GM18508 (cell line): ENCODE results near the gene F11R.
"Not testable (repeated sequence)": the region's sequence is repeated elsewhere in the genome, so short reads cannot be mapped to it uniquely, and the experiment has no call there.

Experiments used
- ATAC-seq: cut with Tn5 transposase; IDR thresholded peaks from one replicate; pipeline ENCODE4 v1.9.1; 2021; ENCODE audit warnings: moderate number of reproducible peaks; ENCODE audit not compliant: insufficient read depth, unreplicated experiment

F11R gene

DNA sequence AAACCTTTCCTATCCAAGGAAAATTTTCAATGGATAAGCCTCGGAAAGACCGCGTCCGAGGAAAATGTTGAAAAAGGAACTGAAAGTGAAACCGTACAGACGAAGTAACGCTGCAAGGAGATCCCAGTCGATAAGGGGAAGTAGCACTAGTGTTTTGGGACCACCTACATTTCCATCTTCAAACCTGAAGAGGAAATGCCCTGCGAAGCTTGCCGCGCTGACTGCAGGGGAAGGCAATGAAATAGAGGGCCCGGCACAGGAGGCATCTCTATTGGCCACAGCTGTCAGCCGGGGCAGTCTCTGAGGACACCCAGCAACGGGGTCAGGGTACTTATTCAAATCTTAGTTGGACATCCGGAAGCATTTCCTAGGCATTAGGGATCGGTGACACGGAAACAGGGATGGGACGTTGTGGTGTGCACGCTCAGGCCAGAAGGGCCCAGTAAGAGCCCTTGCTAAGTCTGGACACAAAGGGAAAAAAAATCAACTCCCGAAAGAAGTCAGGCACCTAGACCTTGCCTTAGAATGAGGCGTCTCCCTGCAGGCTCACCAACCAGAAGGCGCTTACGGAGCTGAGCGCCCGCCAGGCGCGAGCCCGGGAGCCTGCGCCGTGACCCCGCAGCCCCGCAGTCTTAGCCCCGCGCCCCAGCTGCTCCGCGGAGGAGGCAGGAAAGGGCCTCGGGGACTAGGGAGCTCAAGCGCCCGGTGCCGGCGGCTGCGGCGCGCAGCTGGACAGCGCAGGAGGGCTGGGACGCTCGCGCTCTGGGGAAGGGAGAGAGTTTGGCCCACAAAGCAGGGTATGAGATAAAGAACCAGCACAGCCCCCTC is 24.2 kb upstream of the F11R start:
- no peak for ATAC-seq

DNA sequence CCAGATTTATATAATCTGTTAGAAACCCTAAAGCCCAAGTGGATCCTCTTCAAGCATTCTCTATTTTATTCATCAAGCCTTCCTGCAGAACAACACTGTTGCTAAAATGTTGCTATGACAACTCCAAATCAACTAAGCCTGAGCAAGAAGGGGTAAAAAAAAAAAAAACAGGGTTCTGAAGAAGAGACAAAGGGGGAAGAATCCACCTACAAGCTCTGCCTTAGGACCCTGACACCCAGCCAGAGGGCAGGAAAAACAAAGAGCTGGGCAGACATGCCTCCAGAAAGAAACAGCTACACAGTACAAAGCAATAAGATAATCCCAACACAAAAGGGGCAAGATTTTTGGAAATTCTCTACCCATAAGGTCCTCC is 23.6 kb upstream of the F11R start:
- ATAC-seq = no peak

DNA sequence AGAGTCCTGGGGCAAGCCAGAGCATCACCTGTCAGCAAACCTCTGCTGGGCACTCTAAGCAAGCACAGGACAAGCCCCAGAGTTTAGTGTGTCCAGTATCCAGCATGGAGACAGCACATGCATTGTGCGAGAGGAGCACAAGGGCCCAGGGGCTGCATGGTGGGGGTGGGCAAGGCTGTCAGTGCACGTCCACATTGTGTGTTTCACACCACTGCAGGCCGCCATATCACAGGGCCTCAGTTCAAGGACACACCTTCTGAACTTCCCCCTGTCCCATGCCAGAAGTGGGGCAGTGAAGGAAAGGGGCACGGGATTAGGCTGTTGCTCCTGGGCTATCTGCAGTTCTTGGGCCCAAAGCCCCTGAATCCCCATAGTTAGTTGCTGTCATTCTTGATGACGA is 18.6 kb upstream of the F11R start:
- ATAC-seq = no peak

DNA sequence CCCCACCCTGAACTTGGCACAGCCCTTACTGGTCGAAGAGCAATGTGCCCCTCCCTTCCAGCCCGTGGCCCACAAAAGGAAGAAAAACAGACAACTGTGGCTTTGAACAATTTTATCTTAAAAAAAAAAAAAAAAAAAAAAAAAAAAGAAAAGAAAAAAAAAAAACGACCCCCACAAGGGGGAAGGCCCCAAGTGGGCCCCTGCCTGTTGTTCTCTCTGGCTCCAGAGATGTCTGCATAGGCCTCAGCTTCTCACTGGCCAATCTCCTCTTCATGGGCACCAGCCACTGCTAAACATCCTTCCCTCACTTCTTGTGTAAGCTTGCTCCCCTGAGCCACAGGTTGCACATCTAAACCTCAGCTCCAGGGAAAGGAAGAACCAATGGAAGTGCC is 18.2 kb upstream of the F11R start:
- ATAC-seq = no peak

DNA sequence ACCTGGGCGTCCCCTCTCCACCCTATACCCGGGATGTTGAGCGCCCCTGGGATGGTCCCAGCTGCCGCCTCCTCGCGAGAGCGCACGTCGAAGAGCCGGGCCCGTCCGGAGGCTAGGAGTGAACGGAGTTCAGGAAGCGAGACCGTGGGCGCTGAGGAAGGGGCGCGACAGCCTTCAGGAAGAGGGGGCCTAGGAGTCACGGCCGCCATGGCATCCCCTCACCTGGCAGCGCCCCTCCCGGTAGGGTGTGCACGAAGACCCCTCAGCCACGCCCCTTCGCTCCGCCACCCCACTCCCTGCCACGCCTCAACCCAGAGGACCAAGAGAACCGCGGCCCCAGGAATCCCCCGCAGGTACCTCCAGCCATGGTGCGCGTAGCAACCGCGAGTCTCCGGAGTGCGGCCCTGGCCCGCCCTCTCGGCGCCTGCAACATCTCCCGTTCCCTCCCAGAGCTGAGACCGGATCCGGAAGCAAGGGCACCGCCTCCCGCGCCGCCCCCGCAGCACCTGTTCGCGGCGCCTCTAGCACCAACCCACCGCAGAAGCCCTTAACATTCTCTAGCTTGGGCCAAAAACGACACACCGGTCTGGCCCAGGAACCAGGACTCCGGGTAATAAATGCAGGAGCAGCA is 17.7 kb upstream of the F11R start, which contains the start of gene TSTD1:
Gene TSTD1 (minus strand): TSS at position 442 of the 631 bp plus-strand sequence. CDS start 75 bp downstream, at position 367.
- ATAC-seq = peak; percentile 57

DNA sequence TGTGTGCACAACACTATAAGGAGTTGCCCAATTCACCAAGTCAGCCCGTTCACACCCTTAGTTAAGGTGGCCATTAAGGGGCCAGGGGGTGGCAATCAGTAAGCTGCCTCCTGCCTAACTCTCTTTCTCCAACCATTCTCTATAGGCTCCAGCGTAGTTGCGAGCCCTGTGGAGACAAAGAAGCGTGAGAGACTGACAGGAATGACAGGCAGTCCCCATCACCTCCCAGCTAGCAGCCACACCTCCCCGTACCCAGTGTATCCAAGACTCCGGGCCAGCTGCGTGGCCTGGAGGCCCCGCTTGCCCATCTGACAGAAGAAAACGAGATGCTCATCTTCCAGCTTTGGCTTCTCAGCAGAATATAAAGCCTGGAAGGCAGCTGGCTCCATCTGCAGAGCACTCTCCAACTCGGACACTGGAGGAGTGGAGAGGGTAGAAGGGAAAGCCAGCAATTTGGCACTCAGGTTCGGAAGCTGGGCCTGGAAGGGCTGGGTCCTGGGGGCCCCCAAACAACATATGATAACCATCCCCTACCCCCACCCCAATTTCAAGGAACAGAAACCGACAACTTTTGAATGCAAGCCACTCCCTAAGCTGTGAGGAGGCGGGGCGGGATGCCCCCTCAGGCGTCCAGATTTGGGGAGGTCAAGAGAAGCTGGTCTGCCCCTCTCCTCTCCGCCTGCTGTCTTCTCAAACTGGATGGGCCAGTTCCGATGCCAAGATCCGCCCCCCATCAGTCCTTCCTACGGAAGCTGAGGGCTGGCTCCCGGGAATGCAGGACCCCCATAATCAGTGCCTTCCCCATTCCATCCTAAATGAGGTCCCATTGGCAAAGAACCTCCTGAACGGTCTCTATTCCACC is 16.9 kb upstream of the F11R start:
- no peak for ATAC-seq

DNA sequence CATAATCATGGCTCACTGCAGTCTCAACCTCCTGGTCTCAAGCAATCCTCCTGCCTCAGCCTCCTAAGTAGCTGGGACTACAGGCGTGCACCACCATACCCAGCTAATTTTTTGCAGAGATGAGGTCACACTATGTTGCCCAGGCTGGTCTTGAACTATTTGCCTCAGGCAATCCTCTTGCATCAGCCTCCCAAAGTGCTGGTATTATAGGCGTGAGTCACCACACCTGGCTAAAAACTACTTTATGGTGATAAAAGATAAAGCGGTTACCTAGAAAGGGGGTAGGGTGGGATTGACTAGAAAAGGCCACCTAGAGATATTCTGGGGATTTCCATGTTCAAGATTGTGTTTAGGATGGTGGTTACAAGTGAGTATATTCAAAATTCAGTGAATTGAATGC is 12.8 kb upstream of the F11R start:
- ATAC-seq = no peak

DNA sequence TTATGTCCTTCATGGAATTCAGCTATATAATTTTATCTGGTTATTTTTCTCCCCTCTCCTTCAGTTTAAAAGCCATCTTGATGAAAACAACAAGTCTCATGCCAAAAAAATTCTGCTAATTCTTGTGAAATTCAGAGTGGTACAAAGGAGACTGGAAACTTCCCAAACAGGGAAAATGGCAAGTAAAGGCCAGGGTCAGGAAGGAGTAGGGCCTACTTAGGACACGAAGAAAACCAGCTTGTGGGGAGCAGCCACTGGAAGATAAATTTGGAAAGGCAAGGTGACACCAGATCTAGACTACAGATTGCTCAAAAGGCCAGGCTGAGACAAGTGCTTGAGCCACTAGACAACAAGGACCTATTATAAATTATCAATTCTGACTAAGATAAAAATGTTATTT is 11.5 kb upstream of the F11R start:
- no peak for ATAC-seq

DNA sequence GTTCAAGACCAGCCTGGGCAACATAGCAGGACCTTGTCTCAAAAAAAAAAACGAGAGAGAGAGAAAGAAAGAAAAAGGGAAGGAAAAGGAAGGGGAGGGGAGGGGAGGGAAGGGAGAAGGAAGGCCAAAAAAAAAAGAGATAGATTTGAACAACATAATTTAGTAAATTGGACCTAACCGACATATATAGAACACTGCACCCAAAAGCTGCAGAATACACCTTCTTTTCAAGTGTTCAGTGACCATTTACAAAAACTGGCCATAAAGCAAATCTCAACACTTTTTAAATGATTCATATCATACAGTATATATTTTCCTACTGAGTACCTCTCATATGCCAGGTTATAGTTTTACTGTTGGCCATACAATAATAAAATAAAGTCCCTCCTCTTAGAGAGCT is 10.9 kb upstream of the F11R start:
- ATAC-seq = no peak

DNA sequence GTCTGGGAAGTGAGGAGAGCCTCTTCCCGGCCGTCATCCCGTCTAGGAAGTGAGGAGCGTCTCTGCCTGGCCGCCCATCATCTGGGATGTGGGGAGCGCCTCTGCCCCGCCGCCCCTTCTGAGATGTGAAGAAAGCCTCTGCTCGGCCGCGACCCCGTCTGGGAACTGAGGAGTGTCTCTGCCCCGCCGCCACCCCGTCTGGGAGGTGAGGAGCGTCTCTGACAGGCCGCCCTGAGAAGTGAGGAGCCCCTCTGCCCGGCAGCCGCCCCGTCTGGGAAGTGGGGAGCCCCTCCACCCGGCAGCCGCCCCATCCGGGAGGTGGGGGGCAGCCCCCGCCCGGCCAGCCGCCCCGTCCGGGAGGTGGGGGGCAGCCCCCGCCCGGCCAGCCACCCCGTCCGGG is 8.5 kb upstream of the F11R start:
- ATAC-seq = not testable (repeated sequence)

DNA sequence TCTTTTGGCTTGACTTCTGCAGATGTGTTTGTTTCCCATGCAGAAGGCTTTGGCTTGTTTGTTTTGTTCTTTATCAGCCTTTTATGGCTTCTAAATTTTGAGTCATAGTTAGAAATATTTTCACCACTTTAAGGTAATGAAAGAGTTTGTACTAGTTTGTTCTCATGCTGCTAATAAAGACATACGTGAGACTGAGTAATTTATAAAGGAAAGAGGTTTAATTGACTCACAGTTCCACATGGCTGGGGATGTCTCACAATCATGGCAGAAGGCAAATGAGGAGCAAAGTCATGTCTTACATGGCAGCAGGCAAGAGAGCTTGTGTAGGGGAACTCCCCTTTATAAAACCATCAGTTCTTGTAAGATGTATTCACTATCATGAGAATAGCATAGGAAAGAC is 6.0 kb upstream of the F11R start:
- not testable (repeated sequence) for ATAC-seq

DNA sequence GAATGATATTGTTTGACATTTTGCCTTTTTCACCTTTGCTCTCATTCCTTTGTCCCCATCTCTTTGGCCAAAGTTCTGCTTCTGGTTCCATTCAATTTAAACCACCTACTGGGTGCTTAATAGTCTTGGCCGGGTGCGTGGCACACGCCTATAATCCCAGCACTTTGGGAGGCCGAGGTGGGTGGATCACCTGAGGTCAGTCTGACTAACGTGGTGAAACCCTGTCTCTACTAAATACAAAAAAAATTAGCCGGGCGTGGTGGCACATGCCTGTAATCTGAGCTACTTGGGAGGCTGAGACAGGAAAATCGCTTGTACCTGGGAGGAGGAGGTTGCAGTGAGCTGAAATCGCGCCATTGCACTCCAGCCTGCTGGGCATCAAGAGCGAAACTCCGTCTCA is 1.5 kb upstream of the F11R start:
- not testable (repeated sequence) for ATAC-seq

DNA sequence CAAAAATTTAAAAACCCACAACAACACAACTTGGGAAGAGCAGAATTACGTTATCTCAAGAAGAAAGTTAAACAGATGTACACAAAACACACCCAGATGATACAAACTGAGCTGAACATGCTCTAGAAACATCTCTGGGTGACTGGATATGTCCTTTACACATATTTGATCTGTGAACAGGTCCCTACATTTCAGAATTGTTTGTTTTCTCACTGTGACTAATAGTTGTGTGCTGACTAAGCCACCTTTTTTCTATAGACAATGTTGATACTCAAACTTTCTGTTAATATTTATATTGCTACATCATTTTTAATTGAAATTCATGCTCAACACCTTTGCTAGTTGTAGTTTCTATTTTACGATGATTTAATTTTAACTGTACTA is 1.0 kb upstream of the F11R start:
- no peak for ATAC-seq

DNA sequence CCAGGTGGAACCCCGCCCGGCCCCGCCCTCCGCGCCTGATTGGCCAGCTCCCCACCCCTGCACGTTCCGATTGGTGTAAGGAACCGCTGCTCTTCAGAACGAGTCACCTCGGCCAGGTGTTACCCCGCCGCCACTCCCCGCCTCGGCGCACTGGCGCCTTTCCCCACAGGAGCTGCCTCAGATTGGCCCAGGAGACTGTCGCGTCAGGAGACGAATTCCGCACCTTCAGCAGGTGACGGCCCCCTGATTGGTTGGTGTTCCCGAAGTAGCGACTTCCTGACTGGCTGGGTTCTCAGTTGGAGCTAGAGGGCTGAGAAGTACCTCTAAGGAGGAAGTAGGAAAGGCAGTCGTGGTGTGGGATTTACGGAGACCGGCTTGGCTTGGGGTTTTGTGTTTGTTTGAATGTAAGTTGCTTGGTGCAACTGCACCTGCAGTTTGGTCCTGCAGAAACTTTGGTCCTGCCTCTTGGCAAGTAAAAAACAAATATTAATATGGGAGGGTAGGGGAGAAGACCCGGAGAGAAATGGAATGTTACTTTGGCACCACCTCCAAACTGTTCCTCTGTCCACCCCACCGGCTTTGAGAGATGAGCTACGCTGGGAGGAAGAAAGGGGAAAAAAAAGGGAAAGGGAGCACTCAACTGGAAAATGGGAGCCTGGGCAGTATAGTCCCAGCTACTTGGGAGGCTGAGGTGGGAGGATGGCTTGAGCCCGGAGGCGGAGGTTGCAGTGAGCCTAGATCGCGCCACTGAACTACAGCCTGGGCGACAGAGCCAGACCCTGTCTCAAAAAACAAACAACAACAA is 415 bp upstream of the F11R start:
- no peak for ATAC-seq

DNA sequence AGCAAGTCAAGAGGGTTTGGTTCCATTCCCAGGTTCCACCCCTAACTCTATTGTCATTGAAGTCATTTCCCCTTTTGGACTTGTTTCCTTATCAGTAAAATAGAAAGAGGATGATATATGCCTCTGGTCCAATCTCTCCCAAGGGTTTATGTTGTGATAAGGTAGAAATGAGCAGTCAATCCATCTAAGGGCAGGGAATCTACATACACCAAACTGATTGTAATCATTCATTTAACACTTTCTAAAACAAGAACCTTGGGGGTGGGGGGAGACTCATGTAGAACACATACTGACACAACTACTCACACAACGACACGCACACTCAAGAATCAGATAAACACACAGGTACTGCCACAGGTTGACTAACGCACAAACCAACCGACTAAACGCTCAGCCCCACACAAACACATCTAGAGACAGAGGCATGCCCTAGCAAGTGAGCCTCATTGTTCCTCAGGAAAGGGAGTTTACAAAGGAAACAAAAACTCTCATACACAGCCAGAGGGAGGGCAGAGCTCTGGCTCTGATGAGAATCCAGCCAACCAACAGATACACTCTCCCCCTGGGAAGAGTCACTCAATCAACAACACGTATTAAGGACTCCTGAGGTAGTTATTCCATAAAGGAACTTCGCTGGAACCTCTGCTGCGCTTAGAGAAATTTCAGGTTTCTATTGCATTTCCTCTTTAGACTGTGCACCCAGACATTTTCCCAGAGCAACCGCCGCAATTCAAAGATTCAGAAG is 1.0 kb downstream of the F11R start:
- no peak for ATAC-seq

DNA sequence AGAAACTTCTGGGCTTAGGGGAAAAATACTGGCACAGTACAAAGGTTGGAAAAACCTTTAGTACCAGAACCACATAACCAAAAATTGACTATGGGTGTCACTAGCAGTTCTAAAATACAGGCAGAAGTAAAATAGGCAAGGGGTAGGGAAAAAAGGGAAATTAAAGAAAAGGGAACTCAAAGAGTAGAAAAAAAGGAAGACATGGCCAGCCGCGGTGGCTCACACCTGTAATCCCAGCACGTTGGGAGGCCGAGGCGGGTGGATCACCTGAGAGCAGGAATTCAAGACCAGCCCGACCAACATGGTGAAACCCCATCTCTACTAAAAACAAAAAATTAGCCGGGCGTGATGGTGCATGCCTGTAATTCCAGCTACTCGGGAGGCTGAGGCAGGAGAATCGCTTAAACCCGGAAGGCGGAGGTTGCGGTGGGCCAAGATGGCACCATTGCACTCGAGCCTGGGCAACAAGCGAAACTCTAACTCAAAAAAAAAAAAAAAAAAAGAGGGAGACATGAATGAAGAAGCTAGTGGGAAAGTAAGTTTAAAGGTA is 1.8 kb downstream of the F11R start:
- not testable (repeated sequence) for ATAC-seq

DNA sequence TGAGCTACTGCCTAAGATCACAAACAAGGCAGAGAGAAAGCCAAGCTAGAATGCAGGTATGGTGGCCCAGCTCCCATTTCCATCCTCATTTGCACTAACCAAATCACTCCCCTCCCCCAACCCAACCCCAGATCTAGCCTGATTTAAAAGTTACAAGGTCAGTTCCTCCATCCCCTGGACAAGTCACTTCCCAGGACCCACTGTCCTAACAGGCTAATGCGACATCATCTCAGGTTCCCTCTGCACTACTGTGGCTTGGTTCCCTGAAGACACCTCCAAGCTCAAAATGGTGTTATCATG is 2.4 kb downstream of the F11R start:
- ATAC-seq = no peak

DNA sequence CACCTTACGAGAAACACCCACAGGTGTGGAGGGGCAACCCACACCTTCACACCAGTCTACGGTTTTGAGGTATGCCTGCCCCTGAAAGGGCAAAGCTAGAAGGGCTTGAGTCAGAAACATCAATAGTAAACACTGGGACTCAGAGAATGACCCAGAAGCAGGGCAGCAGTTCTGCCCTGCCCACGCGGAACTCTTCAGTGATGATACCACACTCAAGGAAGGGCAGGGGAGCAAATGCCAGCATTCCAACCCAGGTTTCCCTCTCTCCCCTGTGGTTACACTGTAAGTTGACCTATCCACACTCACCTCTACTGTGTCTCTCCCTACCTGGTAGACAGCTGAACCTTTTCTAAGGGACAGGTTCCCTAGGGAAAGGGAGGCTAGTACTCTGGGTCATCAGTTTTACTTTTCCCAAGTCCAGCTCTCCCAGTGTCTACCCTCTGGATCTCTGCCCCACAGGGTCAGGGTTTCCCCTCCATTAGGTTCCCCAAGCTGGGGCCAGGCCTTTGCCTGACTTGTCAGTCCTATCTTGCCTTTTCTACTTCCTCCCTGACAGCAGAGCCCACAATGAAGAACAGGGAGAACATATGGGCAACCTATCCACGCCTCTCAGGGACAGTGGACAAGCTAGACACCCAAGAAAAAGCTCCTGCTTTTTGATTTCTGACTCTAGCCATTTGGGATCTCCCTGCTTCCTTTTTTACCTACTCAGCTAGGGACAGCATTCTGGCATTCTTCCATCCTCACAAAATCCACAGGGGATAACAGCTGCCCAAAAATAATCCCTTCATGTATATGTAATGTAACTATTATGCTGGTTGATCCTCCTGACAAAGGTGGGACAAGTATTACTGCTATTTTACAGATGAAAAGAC is 3.0 kb downstream of the F11R start:
- no peak for ATAC-seq

DNA sequence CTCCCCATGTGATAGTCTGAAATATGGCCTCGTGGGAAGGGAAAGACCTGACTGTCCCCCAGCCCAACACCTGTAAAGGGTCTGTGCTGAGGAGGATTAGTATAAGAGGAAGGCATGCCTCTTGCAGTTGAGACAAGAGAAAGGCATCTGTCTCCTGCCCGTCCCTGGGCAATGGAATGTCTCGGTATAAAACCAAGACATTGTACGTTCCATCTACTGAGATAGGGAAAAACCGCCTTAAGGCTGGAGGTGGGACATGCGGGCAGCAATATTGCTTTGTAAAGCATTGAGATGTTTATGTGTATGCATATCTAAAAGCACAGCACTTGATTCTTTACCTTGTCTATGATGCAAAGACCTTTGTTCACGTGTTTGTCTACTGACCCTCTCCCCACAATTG is 3.8 kb downstream of the F11R start:
- not testable (repeated sequence) for ATAC-seq
